A673 (cell line): ENCODE measurements around the gene CREB3L2. TPM values are rescaled to one million over a fixed set of nuclear protein-coding genes. Genes with fewer than 3 reads are reported as not detected.

Experiments used
- BruUV-seq: library from RNA; stranded (reverse); fragments of 400-500 nt; replicated peaks from 2 replicates; lab custom pipeline; 2021; lab: Mats Ljungman, UMichigan
- CTCF ChIA-PET: fragments of 300-600 bp; sonication (Branson Sonifier 250); formaldehyde crosslinking; loops from one replicate; lab custom pipeline; 2022; ENCODE audit warnings: antibody characterized with exemption; lab: Charles Lee
- POLR2A ChIA-PET: fragments of 300-600 bp; sonication (Branson Sonifier 250); formaldehyde crosslinking; loops from one replicate; lab custom pipeline; 2022; ENCODE audit warnings: antibody characterized with exemption; ENCODE audit not compliant: low non-redundant PET; lab: Charles Lee
- DNase-seq: peaks from one replicate; pipeline ENCODE4 v3.0.0-alpha.2; 2015; ENCODE audit warnings: low spot score
- H3K27ac ChIP-seq: fragments of 200-600 bp; sonication (generic); 2 replicates; pipeline ENCODE4 v1.5.1; 2016; ENCODE audit warnings: mixed run types, low read depth, mild to moderate bottlenecking, mixed read lengths, antibody characterized with exemption, low read length; ENCODE audit not compliant: poor library complexity, severe bottlenecking
- H3K27me3 ChIP-seq: fragments of 200-600 bp; sonication (generic); replicated peaks from 2 replicates; pipeline ENCODE4 v1.6.1; 2017; ENCODE audit warnings: mixed run types, low read depth, mild to moderate bottlenecking, mixed read lengths, antibody characterized with exemption, low read length; ENCODE audit not compliant: insufficient read depth, poor library complexity
- H3K36me3 ChIP-seq: fragments of 200-600 bp; sonication (generic); 2 replicates; pipeline ENCODE4 v1.6.1; 2016; ENCODE audit warnings: mixed run types, mild to moderate bottlenecking, mixed read lengths, antibody characterized with exemption, low read length; ENCODE audit not compliant: insufficient read depth, poor library complexity, severe bottlenecking
- H3K4me1 ChIP-seq: fragments of 200-600 bp; sonication (generic); 2 replicates; pipeline ENCODE4 v1.6.1; 2017; ENCODE audit warnings: mixed run types, mild to moderate bottlenecking, mixed read lengths, antibody characterized with exemption, low read length; ENCODE audit not compliant: insufficient read depth, poor library complexity, severe bottlenecking
- H3K4me3 ChIP-seq: fragments of 200-600 bp; sonication (generic); 2 replicates; pipeline ENCODE4 v1.5.1; 2016; ENCODE audit warnings: low read depth, mixed run types, mild to moderate bottlenecking, mixed read lengths, low read length; ENCODE audit not compliant: poor library complexity, severe bottlenecking
- H3K9me3 ChIP-seq: fragments of 200-600 bp; sonication (generic); 2 replicates; pipeline ENCODE4 v1.6.1; 2016; ENCODE audit warnings: mixed run types, low read depth, mild to moderate bottlenecking, mixed read lengths, antibody characterized with exemption, low read length; ENCODE audit not compliant: poor library complexity, severe bottlenecking
- EZH2 ChIP-seq: fragments of 200-600 bp; sonication (generic); IDR thresholded peaks from 2 replicates; pipeline ENCODE4 v1.6.1; 2017; ENCODE audit warnings: borderline replicate concordance, low read depth, mild to moderate bottlenecking, mixed read lengths, antibody characterized with exemption, low read length; ENCODE audit not compliant: poor library complexity, severe bottlenecking
- intact Hi-C: fragments of 100-400 bp; cut with micrococcal nuclease; formaldehyde crosslinking; loops from one replicate; pipeline ENCODE4 v1.10.0; 2022; ENCODE audit not compliant: unreplicated experiment
- total RNA-seq: library from RNA; stranded (reverse); gene quantifications from 2 replicates; pipeline ENCODE4 v1.2.3, GENCODE V29; 2021
- TF ChIP-seq, protein P1 (sequence below): fragments of 300-800, 200-600 bp; sonication (generic); conservative IDR thresholded peaks from 2 replicates; pipeline ENCODE4 v1.5.1; 2017; ENCODE audit warnings: low read depth, mild to moderate bottlenecking, antibody characterized with exemption, low read length, moderate library complexity, mixed read lengths

The CREB3L2 gene
- total RNA-seq, 1 experiment from 2014 or later: 17.0 TPM

DNA sequence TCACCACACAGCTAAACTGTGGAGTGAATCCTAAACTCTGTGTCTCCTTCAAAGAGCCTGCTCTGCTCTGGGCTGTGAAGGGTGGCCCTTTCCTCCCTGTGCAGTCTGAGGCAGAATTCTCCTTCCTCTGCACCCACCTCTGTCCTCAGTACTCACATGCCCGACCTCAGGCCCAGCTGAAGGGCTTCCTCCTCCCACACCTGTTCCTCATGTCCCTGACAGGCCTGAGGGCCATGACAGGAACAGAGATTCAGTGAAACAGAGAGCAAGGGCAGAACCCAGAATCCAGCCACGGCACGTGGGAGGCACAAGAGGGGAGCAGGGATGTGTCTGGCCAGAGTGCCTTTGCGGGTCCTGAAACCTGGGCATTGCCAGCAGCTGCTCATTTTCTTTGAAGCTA is 13.9 kb downstream of the CREB3L2 start:
- Histone ChIP-seq H3K4me1 (no peaks in the 10 kb centered on the region), H3K4me3 (no peak overlapping the region), H3K27me3 (no peaks in the 10 kb centered on the region), H3K27ac (no peak overlapping the region), H3K9me3 (no peaks in the 10 kb centered on the region), H3K36me3 (no peaks in the 10 kb centered on the region)
- POLR2A ChIA-PET: no interaction called here
- CTCF ChIA-PET: no interaction called here
- intact Hi-C loops: no loop called here
- no peak for TF ChIP-seq EZH2
- TF ChIP-seq, protein P1, sequence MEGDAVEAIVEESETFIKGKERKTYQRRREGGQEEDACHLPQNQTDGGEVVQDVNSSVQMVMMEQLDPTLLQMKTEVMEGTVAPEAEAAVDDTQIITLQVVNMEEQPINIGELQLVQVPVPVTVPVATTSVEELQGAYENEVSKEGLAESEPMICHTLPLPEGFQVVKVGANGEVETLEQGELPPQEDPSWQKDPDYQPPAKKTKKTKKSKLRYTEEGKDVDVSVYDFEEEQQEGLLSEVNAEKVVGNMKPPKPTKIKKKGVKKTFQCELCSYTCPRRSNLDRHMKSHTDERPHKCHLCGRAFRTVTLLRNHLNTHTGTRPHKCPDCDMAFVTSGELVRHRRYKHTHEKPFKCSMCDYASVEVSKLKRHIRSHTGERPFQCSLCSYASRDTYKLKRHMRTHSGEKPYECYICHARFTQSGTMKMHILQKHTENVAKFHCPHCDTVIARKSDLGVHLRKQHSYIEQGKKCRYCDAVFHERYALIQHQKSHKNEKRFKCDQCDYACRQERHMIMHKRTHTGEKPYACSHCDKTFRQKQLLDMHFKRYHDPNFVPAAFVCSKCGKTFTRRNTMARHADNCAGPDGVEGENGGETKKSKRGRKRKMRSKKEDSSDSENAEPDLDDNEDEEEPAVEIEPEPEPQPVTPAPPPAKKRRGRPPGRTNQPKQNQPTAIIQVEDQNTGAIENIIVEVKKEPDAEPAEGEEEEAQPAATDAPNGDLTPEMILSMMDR: no peak
- no TSS peak for BruUV-seq
- no peak for DNase-seq

GRCh38 chr7:137987563-137987962 is 14.3 kb downstream of the CREB3L2 start:
- no peaks in the 10 kb centered on the region for H3K9me3 ChIP-seq
- BruUV-seq: no TSS peak
- POLR2A ChIA-PET: no interaction called here
- CTCF ChIA-PET: no interaction called here
- DNase-seq: no peak
- H3K4me3 ChIP-seq: no peak overlapping the region
- H3K27ac ChIP-seq: no peak overlapping the region
- H3K27me3 ChIP-seq: no peaks in the 10 kb centered on the region
- intact Hi-C loops: no loop called here
- no peaks in the 10 kb centered on the region for H3K36me3 ChIP-seq
- no peak for TF ChIP-seq EZH2
- TF ChIP-seq, protein P1: no peak
- H3K4me1 ChIP-seq: no peaks in the 10 kb centered on the region

- intact Hi-C loops: no loop called here
- CTCF ChIA-PET: no interaction called here
- Histone ChIP-seq H3K9me3 (no peaks in the 10 kb centered on the region), H3K27me3 (no peaks in the 10 kb centered on the region), H3K27ac (no peak overlapping the region), H3K4me1 (no peaks in the 10 kb centered on the region), H3K36me3 (no peaks in the 10 kb centered on the region), H3K4me3 (no peak overlapping the region)
- TF ChIP-seq, protein P1: no peak
- TF ChIP-seq EZH2: no peak
- POLR2A ChIA-PET: no interaction called here
- BruUV-seq: no TSS peak
- DNase-seq: no peak
Measured at GRCh38 chr7:137987018-137987349, 14.9 kb downstream of the CREB3L2 start.
